ENCODE data around the gene ARHGAP19. TPM values are rescaled to one million over a fixed set of nuclear protein-coding genes. Genes with fewer than 3 reads are reported as not detected.

ARHGAP19 gene
- total RNA-seq, 1 donor from 2014 or later: 9.8 TPM

DNA sequence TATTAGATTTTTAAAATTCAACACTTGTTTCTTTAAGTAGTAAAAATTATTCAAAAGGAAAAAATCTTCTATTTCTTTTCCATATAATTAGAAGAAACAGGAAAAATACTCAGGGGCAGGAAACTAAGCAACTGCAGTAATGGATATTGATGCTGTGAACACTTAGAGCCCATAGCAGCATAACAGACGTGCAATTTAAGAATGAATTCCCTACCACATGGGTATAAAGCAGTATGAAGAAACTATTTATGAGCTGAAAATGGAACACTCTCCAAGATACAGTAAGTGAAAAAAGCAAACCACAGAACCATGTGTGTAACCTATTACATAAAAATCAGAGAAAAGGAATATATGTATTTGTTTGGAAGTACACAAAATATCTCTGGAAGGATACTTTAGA, 30.8 kb downstream of the ARHGAP19 start:
- H3K36me3 Mint-ChIP-seq (ENCODE audit: unreplicated experiment): peaks cover 5% of the 10 kb centered on the region
- no peak overlapping the region for H3K27ac Mint-ChIP-seq (ENCODE audit: unreplicated experiment)
- no peaks in the 10 kb centered on the region for H3K4me1 Mint-ChIP-seq (ENCODE audit: low read depth, unreplicated experiment)
- no peaks in the 10 kb centered on the region for H3K27me3 Mint-ChIP-seq (ENCODE audit: unreplicated experiment)
- TF ChIP-seq, protein P1, sequence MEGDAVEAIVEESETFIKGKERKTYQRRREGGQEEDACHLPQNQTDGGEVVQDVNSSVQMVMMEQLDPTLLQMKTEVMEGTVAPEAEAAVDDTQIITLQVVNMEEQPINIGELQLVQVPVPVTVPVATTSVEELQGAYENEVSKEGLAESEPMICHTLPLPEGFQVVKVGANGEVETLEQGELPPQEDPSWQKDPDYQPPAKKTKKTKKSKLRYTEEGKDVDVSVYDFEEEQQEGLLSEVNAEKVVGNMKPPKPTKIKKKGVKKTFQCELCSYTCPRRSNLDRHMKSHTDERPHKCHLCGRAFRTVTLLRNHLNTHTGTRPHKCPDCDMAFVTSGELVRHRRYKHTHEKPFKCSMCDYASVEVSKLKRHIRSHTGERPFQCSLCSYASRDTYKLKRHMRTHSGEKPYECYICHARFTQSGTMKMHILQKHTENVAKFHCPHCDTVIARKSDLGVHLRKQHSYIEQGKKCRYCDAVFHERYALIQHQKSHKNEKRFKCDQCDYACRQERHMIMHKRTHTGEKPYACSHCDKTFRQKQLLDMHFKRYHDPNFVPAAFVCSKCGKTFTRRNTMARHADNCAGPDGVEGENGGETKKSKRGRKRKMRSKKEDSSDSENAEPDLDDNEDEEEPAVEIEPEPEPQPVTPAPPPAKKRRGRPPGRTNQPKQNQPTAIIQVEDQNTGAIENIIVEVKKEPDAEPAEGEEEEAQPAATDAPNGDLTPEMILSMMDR (IDR thresholded peaks at IDR 0.05; ENCODE audit: partially characterized antibody, unreplicated experiment): no peak
- no peaks in the 10 kb centered on the region for H3K9me3 Mint-ChIP-seq (ENCODE audit: unreplicated experiment)
- no peak for DNase-seq
- no peak overlapping the region for H3K4me3 Mint-ChIP-seq (ENCODE audit: unreplicated experiment)

DNA sequence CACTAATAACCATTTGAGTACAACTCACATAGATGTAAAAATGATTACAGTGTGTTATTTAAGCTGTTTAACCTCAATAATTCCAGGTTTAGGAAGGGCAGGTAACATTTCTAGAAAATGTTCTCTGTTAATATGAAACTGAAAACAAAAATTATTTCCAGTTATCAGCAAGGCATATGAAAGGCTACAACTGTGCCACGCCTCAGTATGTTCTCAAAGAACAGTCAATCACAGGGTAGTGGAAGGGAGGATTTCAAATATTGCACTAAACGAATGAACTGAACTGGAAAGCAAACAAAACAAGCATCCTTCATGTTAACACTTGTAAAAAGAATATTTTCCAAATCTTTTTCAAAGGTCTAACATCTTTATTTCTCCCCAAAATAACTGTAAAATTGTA, 31.3 kb downstream of the ARHGAP19 start:
- H3K27me3 Mint-ChIP-seq (ENCODE audit: unreplicated experiment): no peaks in the 10 kb centered on the region
- TF ChIP-seq, protein P1 (IDR thresholded peaks at IDR 0.05; ENCODE audit: partially characterized antibody, unreplicated experiment): no peak
- no peak for DNase-seq
- H3K36me3 Mint-ChIP-seq (ENCODE audit: unreplicated experiment): peaks cover under 1% of the 10 kb centered on the region
- no peaks in the 10 kb centered on the region for H3K4me1 Mint-ChIP-seq (ENCODE audit: low read depth, unreplicated experiment)
- no peaks in the 10 kb centered on the region for H3K9me3 Mint-ChIP-seq (ENCODE audit: unreplicated experiment)
- H3K4me3 Mint-ChIP-seq (ENCODE audit: unreplicated experiment): no peak overlapping the region
- H3K27ac Mint-ChIP-seq (ENCODE audit: unreplicated experiment): no peak overlapping the region

DNA sequence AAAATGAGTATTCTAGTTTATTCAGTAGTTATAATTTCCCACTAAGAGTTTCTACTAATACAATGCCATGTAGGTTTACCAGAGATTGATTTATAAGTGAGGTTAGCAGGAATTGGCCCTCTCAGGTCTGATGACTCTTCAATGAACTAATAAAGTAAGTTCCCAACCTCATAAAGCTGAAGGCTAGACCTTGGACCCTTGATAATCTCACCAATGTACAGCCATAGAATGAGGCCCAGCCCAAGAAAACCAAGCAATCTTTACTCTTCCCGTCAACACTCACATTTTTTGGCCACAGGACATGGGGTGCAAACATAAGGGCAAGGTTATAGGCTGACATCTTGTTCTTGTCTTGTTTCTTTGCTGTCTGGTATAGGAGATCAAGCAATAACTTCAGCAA, 33.3 kb downstream of the ARHGAP19 start:
- no peaks in the 10 kb centered on the region for H3K27me3 Mint-ChIP-seq (ENCODE audit: unreplicated experiment)
- H3K36me3 Mint-ChIP-seq (ENCODE audit: unreplicated experiment): no peaks in the 10 kb centered on the region
- no peaks in the 10 kb centered on the region for H3K4me1 Mint-ChIP-seq (ENCODE audit: low read depth, unreplicated experiment)
- H3K4me3 Mint-ChIP-seq (ENCODE audit: unreplicated experiment): no peak overlapping the region
- H3K27ac Mint-ChIP-seq (ENCODE audit: unreplicated experiment): no peak overlapping the region
- TF ChIP-seq, protein P1 (IDR thresholded peaks at IDR 0.05; ENCODE audit: partially characterized antibody, unreplicated experiment): no peak
- H3K9me3 Mint-ChIP-seq (ENCODE audit: unreplicated experiment): no peaks in the 10 kb centered on the region
- no peak for DNase-seq

DNA sequence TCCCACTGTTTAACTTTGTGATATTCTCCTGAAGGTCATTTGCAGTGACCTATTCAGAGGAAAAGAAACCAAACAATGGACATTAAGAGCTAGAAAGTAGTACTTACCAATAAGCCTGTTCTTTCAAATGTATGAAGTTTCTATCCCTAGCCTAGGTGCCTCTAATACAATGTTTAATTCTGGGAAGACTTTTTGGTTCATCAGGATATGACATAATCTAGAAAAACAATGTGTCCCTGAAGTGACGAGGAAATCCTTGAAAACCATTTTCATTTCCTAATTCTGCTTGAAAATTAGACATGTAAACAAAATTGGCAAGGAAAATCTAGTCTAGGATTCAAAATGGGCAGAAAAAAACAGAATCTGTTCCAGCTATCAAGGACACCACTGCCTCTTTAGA, 36.1 kb downstream of the ARHGAP19 start:
- H3K27ac Mint-ChIP-seq (ENCODE audit: unreplicated experiment): no peak overlapping the region
- H3K9me3 Mint-ChIP-seq (ENCODE audit: unreplicated experiment): no peaks in the 10 kb centered on the region
- TF ChIP-seq, protein P1 (IDR thresholded peaks at IDR 0.05; ENCODE audit: partially characterized antibody, unreplicated experiment): no peak
- H3K4me3 Mint-ChIP-seq (ENCODE audit: unreplicated experiment): no peak overlapping the region
- H3K4me1 Mint-ChIP-seq (ENCODE audit: low read depth, unreplicated experiment): no peaks in the 10 kb centered on the region
- no peaks in the 10 kb centered on the region for H3K36me3 Mint-ChIP-seq (ENCODE audit: unreplicated experiment)
- DNase-seq: no peak
- H3K27me3 Mint-ChIP-seq (ENCODE audit: unreplicated experiment): no peaks in the 10 kb centered on the region

DNA sequence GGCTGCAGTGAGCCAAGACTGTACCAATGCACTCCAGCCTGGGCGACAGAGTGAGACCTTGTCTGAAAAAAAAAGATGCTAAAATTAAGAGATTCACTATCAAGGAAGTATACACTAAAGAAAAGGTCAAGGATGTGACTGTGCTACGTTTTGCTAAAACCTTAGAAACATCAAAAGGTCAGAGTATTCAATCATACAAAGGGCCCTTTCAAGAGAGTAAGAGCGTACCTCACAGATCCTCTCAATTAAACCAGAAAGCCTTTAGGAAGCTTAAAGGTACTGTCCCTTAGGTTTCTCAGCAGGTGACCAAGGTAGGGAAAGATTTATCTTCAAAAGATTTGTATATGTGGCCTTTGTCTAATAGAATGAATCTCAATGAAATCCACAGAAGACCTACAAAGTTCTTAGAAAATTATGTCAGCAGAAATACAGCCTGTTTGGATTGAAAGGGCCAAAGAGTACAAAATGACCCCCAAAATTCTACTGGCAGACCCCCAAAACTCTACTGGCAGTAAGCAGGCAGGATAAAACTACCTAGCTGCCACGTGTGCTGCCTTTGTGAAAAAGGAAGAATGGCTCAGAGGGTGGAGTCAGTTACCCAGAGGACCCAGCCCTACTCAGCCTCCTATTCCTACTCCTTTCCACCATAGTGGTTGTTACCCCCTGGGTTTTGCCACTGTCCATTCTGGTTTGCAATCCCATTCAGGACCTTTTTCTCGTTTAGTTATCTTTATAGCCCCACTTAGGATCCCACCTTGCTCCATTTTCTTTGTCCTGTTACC, 36.7 kb downstream of the ARHGAP19 start:
- Mint-ChIP-seq H3K9me3 (ENCODE audit: unreplicated experiment) (no peaks in the 10 kb centered on the region), H3K27me3 (ENCODE audit: unreplicated experiment) (peaks cover 1% of the 10 kb centered on the region), H3K4me3 (ENCODE audit: unreplicated experiment) (no peak overlapping the region), H3K36me3 (ENCODE audit: unreplicated experiment) (no peaks in the 10 kb centered on the region), H3K27ac (ENCODE audit: unreplicated experiment) (no peak overlapping the region), H3K4me1 (ENCODE audit: low read depth, unreplicated experiment) (no peaks in the 10 kb centered on the region)
- no peak for DNase-seq
- TF ChIP-seq, protein P1 (IDR thresholded peaks at IDR 0.05; ENCODE audit: partially characterized antibody, unreplicated experiment): no peak

Measured in glutamatergic neuron (in vitro differentiated cells).